Skeletal muscle tissue (tissue), 4 donors: ENCODE data around the gene CCR1. TPM values are rescaled to one million over a fixed set of nuclear protein-coding genes. Genes with fewer than 3 reads are reported as not detected.

Experiments used
- H3K27ac ChIP-seq: one replicate; pipeline ENCODE4 v1.7.0; 2013; ENCODE audit warnings: mild to moderate bottlenecking, low read depth, low read length, inconsistent platforms
- H3K27me3 ChIP-seq, 3 donors: one replicate each; pipeline ENCODE4 v1.7.0; 2013; ENCODE audit warnings: low read length in 3 of 3; ENCODE audit not compliant: control insufficient read depth in 3 of 3, insufficient read depth in 3 of 3
- H3K36me3 ChIP-seq, 3 donors: one replicate each; pipeline ENCODE4 v1.7.0; 2013; ENCODE audit warnings: low read length in 3 of 3; ENCODE audit not compliant: control insufficient read depth in 3 of 3, insufficient read depth in 3 of 3
- H3K4me1 ChIP-seq, 3 donors: one replicate each; pipeline ENCODE4 v1.7.0; 2013; ENCODE audit warnings: low read length in 3 of 3, mild to moderate bottlenecking in 3 of 3; ENCODE audit not compliant: control insufficient read depth in 3 of 3, insufficient read depth in 3 of 3
- H3K4me3 ChIP-seq, 3 donors: one replicate each; pipeline ENCODE4 v1.7.0; 2013; ENCODE audit warnings: low read length in 3 of 3
- H3K9ac ChIP-seq, 3 donors: one replicate each; pipeline ENCODE4 v1.7.0; 2013; ENCODE audit warnings: low read length in 3 of 3, mild to moderate bottlenecking in 3 of 3, moderate library complexity in 2 of 3, low read depth in 1 of 3
- H3K9me3 ChIP-seq, 3 donors: one replicate each; pipeline ENCODE4 v1.7.0; 2013; ENCODE audit warnings: low read length in 3 of 3; ENCODE audit not compliant: control insufficient read depth in 3 of 3
- total RNA-seq: library from RNA; depleted of rRNA; stranded (reverse); fragments of >200 nt; gene quantifications from one replicate; pipeline ENCODE4 v1.2.3, GENCODE V29; 2014
- donor health status: Osteomylitis.

CCR1 gene
- total RNA-seq, 1 donor from 2014 or later: 3.7 TPM

DNA sequence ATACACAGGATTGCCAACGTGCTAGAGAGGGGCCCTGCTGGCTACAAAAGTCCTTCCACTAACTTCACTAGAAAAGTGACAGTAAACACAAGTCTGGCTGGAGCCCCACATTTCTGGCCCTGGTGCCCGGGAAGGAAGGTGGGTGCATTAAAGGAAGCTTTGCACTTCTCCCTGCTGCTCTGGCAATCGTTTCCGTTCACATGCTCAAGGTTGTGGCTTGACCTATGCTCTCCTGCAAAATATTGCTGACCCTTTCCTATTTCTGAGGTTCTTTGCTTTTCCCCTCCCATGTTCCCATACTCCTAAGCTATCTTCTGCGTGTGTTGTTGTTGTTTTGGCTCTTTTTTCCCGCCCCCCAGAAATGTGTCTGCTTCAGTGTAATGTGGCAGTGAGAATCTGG, 25.1 kb upstream of the CCR1 start:
- Histone ChIP-seq H3K4me3 (no peak overlapping the region), H3K4me1 (no peaks in the 10 kb centered on the region), H3K9me3 (no peaks in the 10 kb centered on the region), H3K27ac (no peak overlapping the region), H3K36me3 (no peaks in the 10 kb centered on the region), H3K9ac (no peak overlapping the region), H3K27me3 (no peaks in the 10 kb centered on the region)

DNA sequence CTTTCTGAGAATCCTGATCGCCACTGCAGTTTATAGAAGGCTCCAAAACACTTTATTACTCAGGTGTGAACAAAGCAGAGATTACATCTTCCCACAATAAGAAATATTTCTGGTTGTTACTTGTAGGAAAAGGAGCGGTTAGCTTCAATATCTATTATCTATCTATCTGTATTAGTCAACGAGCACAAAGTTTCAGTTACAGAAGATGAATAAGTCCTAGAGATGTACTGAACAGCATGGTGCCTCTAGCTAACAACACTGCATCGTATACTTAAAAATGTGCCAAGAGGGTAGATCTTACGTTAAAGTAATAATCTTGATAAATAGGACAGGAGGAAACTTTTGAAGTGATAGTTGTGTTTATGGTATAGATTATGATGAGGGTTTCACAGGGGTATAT, 23.2 kb upstream of the CCR1 start:
- Histone ChIP-seq H3K4me1 (no peaks in the 10 kb centered on the region), H3K4me3 (no peak overlapping the region), H3K9ac (no peak overlapping the region), H3K27me3 (no peaks in the 10 kb centered on the region), H3K9me3 (peaks cover 0 to 3% (median 0%) of the 10 kb centered on the region in 3 donors), H3K27ac (no peak overlapping the region), H3K36me3 (no peaks in the 10 kb centered on the region)

DNA sequence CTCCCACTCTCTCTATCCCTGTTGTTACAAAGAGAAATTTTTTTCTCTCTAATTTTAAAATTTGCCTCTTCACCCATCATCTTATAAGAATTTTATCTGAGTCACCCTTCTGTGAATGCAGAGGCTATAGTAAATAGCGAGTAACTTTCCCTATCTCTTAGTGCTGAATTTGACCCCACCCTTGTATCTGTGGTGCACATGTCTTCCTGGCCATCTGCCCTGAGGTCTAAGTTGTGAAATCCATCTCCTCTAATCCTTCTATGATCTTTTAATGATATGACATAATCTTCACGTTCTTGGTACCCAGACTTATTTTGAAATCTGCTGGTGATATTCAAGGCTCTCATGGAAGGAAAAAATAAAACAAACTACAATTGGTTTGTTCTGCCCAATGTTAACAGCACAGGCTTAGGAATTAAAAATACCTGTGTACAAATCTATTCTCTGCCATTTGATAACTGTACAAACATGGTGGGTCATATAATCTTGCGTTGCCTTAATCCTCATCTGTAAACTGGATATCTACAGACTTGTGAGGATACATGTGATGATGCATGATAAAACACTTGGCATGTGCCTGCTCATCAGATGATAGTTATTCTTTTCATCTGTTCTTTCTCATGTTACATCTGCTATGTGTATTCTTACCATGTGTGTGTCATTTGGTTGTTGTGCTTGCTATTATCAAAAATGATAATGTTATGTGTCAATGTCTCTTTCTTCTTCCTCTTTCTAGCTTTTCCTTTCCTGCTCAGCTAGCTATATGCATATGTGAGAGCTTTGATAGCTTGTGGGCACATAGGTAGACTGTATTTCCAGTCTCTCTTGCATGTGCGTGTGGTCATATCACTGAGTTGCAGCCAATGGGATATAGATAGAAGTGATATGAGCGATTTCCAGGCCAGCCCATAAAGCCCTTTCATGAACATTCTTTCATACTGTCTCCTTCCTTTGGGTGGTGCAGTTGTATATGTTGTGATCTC, 20.4 kb upstream of the CCR1 start:
- no peak overlapping the region for H3K4me3 ChIP-seq
- no peaks in the 10 kb centered on the region for H3K27me3 ChIP-seq
- peaks cover 0 to 5% (median 2%) of the 10 kb centered on the region in 3 donors for H3K9me3 ChIP-seq
- no peak overlapping the region for H3K9ac ChIP-seq
- no peak overlapping the region for H3K27ac ChIP-seq
- H3K4me1 ChIP-seq: no peaks in the 10 kb centered on the region
- H3K36me3 ChIP-seq: no peaks in the 10 kb centered on the region

DNA sequence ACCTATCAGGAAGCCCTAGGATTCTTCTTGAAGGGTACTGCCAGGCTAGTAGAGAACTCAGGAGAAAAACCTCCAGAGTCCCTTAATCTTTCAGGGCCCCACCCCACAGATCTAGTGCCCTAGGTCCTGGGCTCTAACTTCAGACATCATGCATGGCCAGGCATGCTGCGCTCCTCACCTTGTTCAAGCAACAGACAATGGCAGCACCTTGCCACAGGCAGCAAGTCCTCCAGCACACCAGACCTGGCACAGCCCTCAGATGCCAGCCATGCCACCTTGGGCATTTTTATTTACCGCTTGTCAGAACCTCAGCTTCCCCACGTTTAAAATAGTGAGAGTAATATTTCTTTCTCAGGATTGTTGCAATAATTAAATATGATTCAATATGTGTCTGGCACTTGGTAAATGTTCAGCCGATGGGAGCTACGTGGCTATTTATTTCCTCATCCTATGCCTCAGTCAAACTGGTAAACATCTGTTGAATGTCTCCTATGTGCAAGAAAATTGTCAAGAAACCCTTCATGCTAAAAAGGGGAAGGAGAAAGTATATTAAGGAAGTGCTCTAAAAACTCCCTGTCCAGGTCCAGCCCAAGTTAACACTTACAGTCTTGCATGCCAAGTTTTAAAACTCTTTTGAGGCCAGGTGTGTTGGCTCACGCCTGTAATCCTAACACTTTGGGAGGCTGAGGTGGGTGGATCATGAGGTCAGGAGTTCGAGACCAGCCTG, 14.5 kb upstream of the CCR1 start:
- no peak overlapping the region for H3K9ac ChIP-seq
- no peaks in the 10 kb centered on the region for H3K36me3 ChIP-seq
- H3K9me3 ChIP-seq: peaks cover 0 to 5% (median 2%) of the 10 kb centered on the region in 3 donors
- no peak overlapping the region for H3K4me3 ChIP-seq
- no peaks in the 10 kb centered on the region for H3K27me3 ChIP-seq
- H3K27ac ChIP-seq: no peak overlapping the region
- no peaks in the 10 kb centered on the region for H3K4me1 ChIP-seq

DNA sequence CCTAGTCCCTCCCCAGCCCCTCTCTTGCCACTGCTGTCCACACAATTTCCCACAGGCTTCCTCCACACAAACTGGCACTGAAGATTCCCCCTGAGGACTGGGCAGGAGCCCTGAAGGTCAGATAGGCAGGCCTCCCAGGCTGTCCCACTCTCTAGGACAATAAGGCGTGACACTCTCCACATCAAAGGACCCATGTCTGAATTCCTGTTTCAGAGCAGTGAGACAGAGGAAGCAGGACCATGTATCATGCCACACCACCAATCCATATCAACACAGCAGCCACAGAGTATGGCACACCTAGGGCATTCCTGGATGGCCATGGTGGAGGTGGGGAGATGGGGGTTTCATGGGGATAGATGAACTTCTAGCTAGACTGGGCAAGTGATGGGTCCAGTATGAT, 13.8 kb upstream of the CCR1 start:
- Histone ChIP-seq H3K36me3 (no peaks in the 10 kb centered on the region), H3K9me3 (peaks cover 0 to 5% (median 2%) of the 10 kb centered on the region in 3 donors), H3K27me3 (no peaks in the 10 kb centered on the region), H3K27ac (peak overlapping the region; percentile 23), H3K9ac (no peak overlapping the region), H3K4me1 (no peaks in the 10 kb centered on the region), H3K4me3 (no peak overlapping the region)

DNA sequence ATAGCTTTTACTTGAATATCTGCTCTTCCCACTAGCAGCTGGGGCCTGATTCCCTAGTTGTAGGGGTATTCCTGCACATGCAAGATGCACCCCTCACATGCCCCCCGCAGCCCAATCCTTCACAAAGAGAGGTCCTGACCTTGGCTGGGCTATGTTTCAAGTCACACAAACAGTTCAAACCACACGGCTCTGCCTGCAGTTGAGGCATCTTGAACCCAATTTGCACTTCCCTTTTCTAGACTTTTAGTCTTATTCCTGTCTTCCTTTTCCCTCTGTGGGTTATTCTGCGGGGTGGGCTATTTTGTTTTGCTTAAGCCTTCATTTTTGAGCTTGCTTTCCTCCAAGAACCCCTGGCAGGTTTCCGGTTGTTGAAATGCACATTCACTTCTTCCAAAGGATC, 13.3 kb upstream of the CCR1 start:
- Histone ChIP-seq H3K27ac (peak overlapping the region; percentile 23), H3K27me3 (no peaks in the 10 kb centered on the region), H3K4me3 (no peak overlapping the region), H3K4me1 (no peaks in the 10 kb centered on the region), H3K9ac (no peak overlapping the region), H3K9me3 (peaks cover 0 to 3% (median 2%) of the 10 kb centered on the region in 3 donors), H3K36me3 (no peaks in the 10 kb centered on the region)

DNA sequence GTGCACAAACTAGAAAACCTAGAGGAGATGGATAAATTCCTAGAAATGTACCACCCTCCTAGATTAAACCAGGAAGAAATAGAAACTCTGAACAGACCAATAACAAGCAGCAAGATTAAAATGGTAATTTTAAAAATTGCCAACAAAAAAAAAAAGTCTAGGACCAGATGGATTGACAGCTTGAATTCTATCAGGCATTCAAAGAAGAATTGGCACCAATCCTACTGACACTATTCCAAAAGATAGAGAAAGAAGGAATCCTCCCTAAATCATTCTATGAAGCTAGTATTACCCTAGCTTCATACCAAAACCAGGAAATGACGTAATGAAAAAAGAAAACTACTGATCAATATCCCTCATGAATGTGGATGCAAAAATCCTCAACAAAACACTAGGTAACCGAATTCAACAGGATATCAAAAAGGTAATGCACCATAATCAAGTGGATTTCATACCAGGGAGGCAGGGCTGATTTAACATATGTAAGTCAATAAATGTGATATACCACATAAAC, 10.1 kb upstream of the CCR1 start:
- H3K27ac ChIP-seq: no peak overlapping the region
- H3K9ac ChIP-seq: no peak overlapping the region
- H3K9me3 ChIP-seq: no peaks in the 10 kb centered on the region
- H3K27me3 ChIP-seq: peaks cover 0 to 3% (median 0%) of the 10 kb centered on the region in 3 donors
- no peak overlapping the region for H3K4me3 ChIP-seq
- H3K4me1 ChIP-seq: no peaks in the 10 kb centered on the region
- H3K36me3 ChIP-seq: no peaks in the 10 kb centered on the region

DNA sequence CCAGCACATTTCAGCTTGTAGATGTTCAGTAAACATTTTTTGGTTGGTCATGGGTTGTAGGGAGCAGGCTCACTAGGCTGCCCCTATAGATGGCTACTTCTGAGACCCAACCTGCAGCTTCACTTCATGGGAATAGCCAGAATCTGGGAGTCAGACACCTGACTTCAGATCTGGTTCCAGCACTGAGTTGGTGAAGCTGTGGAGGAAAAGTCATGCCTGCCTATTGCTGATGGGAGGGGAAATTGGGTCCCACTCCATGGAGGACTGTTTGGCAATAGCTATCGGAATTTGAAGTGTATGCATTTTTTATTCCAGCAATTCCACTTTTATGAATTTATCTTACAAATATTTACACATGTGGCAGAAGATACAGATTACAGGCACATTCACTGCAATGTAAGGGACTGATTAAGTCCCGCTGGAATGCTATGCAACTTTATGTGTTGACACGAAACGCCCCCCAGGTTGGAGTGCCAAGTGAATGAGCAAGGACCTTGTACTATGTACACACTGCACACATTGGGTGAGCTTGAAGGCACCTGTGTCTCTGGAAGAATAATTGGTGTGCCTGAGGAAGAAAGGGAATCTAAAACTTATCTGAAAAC, 7.8 kb upstream of the CCR1 start:
- Histone ChIP-seq H3K9me3 (no peaks in the 10 kb centered on the region), H3K4me1 (no peaks in the 10 kb centered on the region), H3K4me3 (no peak overlapping the region), H3K27ac (no peak overlapping the region), H3K9ac (no peak overlapping the region), H3K36me3 (no peaks in the 10 kb centered on the region), H3K27me3 (peaks cover 0 to 3% (median 0%) of the 10 kb centered on the region in 3 donors)

DNA sequence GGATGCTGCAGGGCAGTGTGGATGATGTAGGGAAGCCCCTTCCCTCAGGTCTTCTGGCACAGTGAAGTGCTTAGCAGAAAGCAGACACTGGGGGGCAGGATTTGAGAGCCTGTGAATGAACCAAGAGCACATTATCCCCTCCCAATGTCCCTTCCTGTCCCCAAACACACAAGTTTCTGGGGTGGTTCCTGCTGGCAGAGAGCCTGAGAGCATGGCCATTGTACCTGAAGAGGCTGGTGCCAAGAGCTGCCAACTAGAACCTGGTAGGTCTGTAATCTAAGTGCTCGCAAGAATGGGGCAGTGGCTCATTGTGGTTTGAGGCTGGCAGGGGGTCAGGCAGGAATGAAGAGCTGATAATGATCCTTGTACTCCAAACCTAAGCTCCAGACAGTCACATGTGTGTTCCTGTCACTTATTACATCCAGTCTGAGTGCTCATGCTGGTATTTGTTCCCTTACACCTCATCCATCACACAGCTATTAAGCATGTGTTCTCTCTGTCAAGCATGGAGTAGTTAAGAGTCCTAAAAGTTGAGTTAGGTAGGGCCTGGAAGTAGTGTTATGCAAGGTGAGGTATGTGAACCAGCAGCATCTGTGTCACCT, 6.7 kb upstream of the CCR1 start:
- no peaks in the 10 kb centered on the region for H3K9me3 ChIP-seq
- H3K27ac ChIP-seq: no peak overlapping the region
- peaks cover 0 to 2% (median 0%) of the 10 kb centered on the region in 3 donors for H3K4me1 ChIP-seq
- H3K27me3 ChIP-seq: peaks cover 0 to 3% (median 0%) of the 10 kb centered on the region in 3 donors
- no peaks in the 10 kb centered on the region for H3K36me3 ChIP-seq
- no peak overlapping the region for H3K9ac ChIP-seq
- H3K4me3 ChIP-seq: no peak overlapping the region
